NCI-H128 (cell line): ENCODE results near the gene CYFIP1.

Source experiments
- DNase-seq: peaks from one replicate; lab custom pipeline; 2025; ENCODE audit not compliant: unreplicated experiment; lab: John Stamatoyannopoulos, UW

The CYFIP1 gene

DNA sequence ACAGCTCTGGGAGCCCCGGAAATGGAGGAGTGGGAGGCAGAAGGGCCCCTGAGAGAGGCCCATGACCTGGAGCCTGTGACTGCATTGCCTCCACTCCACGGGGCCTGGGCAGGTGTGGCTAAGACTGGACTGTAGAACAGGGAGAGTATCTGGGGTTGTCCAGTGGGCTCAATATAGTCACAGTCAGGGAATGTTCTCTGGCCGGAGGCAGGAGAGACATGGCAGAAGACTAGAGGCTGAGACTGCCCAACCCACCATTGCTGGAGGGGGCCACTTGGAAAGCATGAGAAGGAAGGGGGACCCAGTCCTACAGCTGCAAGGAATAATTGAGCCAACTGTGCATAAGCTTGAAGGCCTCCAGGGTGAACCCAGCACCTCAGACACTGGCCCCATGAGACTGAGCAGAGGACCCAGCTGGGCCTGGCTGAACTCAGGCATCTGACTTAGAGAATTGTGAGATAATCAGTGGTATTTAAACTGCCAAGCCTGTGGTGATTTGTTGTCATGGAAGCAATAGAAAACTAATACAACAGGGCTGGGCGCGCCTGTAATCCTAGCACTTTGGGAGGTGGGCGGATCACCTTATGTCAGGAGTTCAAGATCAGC lies 108.6 kb downstream of the CYFIP1 start:
- no peak for DNase-seq

GRCh38 chr15:22870865-22871264 lies 109.3 kb downstream of the CYFIP1 start:
- DNase-seq = no peak

GRCh38 chr15:22869856-22870255 lies 110.3 kb downstream of the CYFIP1 start:
- DNase-seq = no peak

GRCh38 chr15:22868928-22869327 lies 111.2 kb downstream of the CYFIP1 start:
- no peak for DNase-seq

DNA sequence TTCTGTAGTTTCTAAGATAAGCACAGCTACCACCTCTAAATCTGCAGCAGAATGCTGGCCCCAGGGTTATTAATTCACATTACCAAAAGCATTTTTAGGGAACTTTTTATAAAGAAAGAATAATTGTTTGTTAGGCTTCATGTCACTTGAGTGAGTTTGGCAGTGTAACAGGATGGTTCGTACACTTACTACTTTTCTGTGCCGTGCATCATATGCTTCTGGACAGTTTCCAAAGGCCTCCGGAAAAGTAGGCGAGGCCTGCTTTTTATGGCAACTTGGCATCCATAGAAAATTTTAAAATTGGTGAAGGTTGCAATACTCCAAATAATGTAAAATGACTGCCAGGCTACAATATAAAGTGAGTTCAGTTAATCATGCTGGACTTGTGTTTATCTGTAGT lies 111.7 kb downstream of the CYFIP1 start:
- no peak for DNase-seq

- DNase-seq = no peak
Observed at GRCh38 chr15:22867886-22868285, 112.3 kb downstream of the CYFIP1 start.

DNA sequence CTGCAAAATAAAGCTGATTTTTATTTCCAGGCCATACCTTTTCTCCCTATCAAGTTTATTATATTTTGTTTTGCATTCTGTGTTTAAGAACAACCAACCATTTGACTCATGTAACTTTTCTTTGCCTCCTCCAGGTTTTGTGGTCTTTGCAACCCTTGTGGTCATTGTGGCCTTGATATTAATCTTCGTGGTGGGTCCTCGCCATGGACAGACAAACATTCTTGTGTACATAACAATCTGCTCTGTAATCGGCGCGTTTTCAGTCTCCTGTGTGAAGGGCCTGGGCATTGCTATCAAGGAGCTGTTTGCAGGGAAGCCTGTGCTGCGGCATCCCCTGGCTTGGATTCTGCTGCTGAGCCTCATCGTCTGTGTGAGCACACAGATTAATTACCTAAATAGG lies 114.1 kb downstream of the CYFIP1 start:
- DNase-seq = no peak

- no peak for DNase-seq
Observed at GRCh38 chr15:22863356-22863755, 116.8 kb downstream of the CYFIP1 start.

GRCh38 chr15:22861161-22861560 lies 119.0 kb downstream of the CYFIP1 start:
- no peak for DNase-seq

GRCh38 chr15:22856659-22857058 lies 123.5 kb downstream of the CYFIP1 start:
- no peak for DNase-seq

- no peak for DNase-seq
Observed at GRCh38 chr15:22855791-22856190, 124.4 kb downstream of the CYFIP1 start.

DNA sequence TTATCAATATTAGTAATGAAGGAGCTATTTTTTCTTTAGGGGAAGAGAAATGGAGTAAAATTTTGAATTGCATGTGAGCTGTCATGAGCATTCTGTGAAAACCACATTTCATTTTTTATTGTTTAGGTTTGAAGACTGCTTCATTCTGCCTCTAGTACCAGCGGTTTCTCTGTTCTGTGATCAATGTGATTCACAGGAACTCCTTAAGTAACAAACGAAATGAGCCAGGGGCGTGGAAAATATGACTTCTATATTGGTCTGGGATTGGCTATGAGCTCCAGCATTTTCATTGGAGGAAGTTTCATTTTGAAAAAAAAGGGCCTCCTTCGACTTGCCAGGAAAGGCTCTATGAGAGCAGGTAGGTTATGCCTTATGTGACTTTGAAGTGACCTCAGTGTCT lies 128.7 kb downstream of the CYFIP1 start:
- no peak for DNase-seq

- no peak for DNase-seq
Observed at GRCh38 chr15:22850055-22850454, 130.1 kb downstream of the CYFIP1 start.

- DNase-seq = no peak
Observed at GRCh38 chr15:22846073-22846472, 134.1 kb downstream of the CYFIP1 start.

- DNase-seq = no peak
Observed at GRCh38 chr15:22845289-22845900, 134.8 kb downstream of the CYFIP1 start.

DNA sequence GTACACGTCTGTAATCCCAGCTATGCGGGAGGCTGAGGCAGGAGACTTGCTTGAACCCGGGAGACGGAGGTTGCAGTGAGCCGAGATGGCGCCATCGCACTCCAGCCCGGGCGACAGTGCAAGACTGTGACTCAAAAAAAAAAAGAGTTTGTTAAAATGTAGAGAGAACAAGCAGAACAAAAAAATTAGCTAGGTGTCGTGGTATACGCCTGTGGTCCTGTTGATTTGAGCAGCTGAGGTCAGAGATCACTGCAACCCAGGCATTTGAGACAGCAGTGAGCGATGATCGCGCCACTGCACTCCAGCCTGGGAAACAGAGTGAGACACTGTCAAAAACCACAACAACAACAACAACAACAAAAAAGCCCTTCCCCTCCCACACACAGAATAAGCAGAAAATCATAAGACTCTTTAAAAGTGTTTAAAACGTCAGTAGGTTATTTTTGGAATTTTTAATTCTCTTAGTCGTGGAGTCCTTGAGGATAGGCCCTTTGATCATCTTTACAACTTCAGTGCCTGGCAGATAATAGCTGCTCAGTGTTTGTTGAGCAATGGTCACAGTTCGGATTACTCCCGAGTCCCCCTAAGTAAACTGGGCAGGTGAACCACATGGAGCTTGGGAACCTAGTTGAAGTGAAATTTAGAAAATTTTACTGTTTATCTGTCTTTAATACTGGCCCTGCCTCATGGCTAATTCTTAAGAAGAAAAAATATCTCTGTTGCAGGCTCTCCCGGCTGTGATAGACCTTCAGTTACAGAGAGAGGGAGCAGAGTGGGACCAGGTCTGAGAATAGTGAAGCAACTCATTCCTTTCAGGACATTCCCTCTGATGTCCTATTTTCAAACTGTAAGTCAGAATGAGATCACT lies 135.5 kb downstream of the CYFIP1 start:
- no peak for DNase-seq

GRCh38 chr15:22839046-22839695 lies 141.0 kb downstream of the CYFIP1 start:
- no peak for DNase-seq

DNA sequence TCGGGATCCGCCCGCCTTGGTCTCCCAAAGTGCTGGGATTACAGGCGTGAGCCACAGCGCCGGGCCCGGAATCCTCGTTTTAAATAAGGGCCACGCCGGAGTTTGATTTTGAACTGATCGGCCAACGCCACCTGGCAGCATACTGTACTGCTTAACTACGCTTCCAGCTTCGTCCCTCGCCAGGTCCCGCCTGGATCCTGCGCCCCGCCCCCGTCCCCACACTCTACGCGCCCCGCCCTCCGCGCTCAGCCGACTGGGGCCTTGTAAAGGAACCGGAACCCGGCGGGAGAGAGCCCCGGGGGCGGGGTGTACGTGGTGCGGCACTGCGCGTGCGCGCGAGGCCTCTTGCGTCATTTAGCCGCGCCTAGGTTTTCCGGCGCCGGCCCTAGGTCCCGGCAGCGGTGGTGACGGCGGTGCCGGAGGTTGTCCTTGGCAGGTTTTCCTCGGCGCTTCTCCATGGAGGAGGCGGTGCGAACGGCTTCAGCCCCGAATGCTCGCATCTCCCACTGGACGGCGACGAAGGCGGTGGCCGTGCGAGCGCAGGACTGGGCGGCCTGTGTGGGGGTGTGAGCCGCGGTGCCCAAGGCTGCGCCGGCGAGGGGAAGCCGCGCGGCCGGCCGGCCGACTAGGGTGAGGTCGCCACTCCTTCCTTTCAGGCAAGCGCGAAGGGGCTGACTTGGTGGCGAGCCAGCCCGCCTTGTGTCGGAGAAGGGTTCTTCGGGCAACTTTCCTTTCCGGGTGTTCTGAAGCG lies 141.7 kb downstream of the CYFIP1 start, which contains the start of gene NIPA2:
Gene NIPA2, plus strand, starts transcription at position 375 of the 751 bp plus-strand sequence. CDS start 13,066 bp downstream, outside the sequence.
- DNase-seq = peak; percentile 80

GRCh38 chr15:22831473-22831872 lies 148.7 kb downstream of the CYFIP1 start:
- no peak for DNase-seq

GRCh38 chr15:22827125-22827524 lies 153.0 kb downstream of the CYFIP1 start:
- no peak for DNase-seq
